LHCN-M2 (cell line): Measurements from ENCODE around the gene MICAL3. TPM values are rescaled to one million over a fixed set of nuclear protein-coding genes. Genes with fewer than 3 reads are reported as not detected.
A peak's percentile ranks its signal among the peaks of the same experiment; 100 is the strongest.
"Not testable (repeated sequence)": the region's sequence is repeated elsewhere in the genome, so short reads cannot be mapped to it uniquely, and the experiment has no call there.

Experiments used
- DNase-seq: peaks from one replicate; pipeline ENCODE4 v3.0.0-alpha.2; 2012; ENCODE audit warnings: low read depth
- total RNA-seq: library from RNA; depleted of rRNA; stranded (reverse); fragments of >200 nt; gene quantifications from 2 replicates; pipeline ENCODE4 v1.2.3, GENCODE V29; 2014

Gene MICAL3
- total RNA-seq, 1 experiment from 2014 or later: 18.5 TPM

GRCh38 chr22:18033204-18033998 is 9.0 kb upstream of the MICAL3 start:
- DNase-seq: peak; percentile 53

GRCh38 chr22:18032455-18033101 is 8.2 kb upstream of the MICAL3 start:
- peak; percentile 77 for DNase-seq

GRCh38 chr22:18031695-18032454 is 7.5 kb upstream of the MICAL3 start:
- DNase-seq: peak; percentile 96

- no peak for DNase-seq
These were observed 5.4 kb upstream of the MICAL3 start for GRCh38 chr22:18029686-18030267.

- DNase-seq: no peak
These were observed 4.6 kb upstream of the MICAL3 start for GRCh38 chr22:18028817-18029527.

GRCh38 chr22:18025898-18026297 is 1.5 kb upstream of the MICAL3 start:
- not testable (repeated sequence) for DNase-seq

GRCh38 chr22:18024956-18025720 is 777 bp upstream of the MICAL3 start:
- DNase-seq: no peak

- DNase-seq: peak; percentile 79
These were observed 669 bp downstream of the MICAL3 start for GRCh38 chr22:18023509-18024275.

- no peak for DNase-seq
These were observed 1.5 kb downstream of the MICAL3 start for GRCh38 chr22:18022876-18023275.

- DNase-seq: no peak
These were observed 2.9 kb downstream of the MICAL3 start for GRCh38 chr22:18021431-18021830.

GRCh38 chr22:18020743-18021142 is 3.6 kb downstream of the MICAL3 start:
- DNase-seq: peak; percentile 29

GRCh38 chr22:18013947-18014346 is 10.4 kb downstream of the MICAL3 start:
- DNase-seq: no peak

- no peak for DNase-seq
These were observed 10.9 kb downstream of the MICAL3 start for GRCh38 chr22:18013436-18013835.

- DNase-seq: peak; percentile 26
These were observed 11.8 kb downstream of the MICAL3 start for GRCh38 chr22:18012531-18012930.

- no peak for DNase-seq
These were observed 14.1 kb downstream of the MICAL3 start for GRCh38 chr22:18010266-18010665.

GRCh38 chr22:18008136-18008535 is 16.2 kb downstream of the MICAL3 start:
- no peak for DNase-seq

GRCh38 chr22:18005201-18005926 is 19.0 kb downstream of the MICAL3 start:
- DNase-seq: no peak

GRCh38 chr22:18001894-18002315 is 22.5 kb downstream of the MICAL3 start:
- not testable (repeated sequence) for DNase-seq
